ENCODE results near the gene SCUBE1.

The SCUBE1 gene

GRCh38 chr22:43151251-43152002 is 191.7 kb downstream of the SCUBE1 start, which contains the start of gene TSPO:
Gene TSPO (plus strand): TSS chr22:43151559. CDS start chr22:43159239, 7,680 bp downstream.
- TF ChIP-seq, protein P1, sequence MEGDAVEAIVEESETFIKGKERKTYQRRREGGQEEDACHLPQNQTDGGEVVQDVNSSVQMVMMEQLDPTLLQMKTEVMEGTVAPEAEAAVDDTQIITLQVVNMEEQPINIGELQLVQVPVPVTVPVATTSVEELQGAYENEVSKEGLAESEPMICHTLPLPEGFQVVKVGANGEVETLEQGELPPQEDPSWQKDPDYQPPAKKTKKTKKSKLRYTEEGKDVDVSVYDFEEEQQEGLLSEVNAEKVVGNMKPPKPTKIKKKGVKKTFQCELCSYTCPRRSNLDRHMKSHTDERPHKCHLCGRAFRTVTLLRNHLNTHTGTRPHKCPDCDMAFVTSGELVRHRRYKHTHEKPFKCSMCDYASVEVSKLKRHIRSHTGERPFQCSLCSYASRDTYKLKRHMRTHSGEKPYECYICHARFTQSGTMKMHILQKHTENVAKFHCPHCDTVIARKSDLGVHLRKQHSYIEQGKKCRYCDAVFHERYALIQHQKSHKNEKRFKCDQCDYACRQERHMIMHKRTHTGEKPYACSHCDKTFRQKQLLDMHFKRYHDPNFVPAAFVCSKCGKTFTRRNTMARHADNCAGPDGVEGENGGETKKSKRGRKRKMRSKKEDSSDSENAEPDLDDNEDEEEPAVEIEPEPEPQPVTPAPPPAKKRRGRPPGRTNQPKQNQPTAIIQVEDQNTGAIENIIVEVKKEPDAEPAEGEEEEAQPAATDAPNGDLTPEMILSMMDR (IDR thresholded peaks at IDR 0.05): no peak
- Histone ChIP-seq H3K4me3 (ENCODE audit: low read depth in 1 of 2, low read length in 1 of 2) (peak within 1 kb of the TSS; percentile 95 to 98), H3K9me3 (no peaks in the 10 kb centered on the region), H3K27me3 (no peaks in the 10 kb centered on the region), H3K36me3 (peaks cover 9% of the 10 kb centered on the region), H3K27ac (peak within 1 kb of the TSS; percentile 93), H3K4me1 (ENCODE audit: control insufficient read depth in 1 of 2, insufficient read depth in 1 of 2, low read depth in 1 of 2, low read length in 1 of 2) (peaks cover 79 to 90% of the 10 kb centered on the region in 2 experiments)

GRCh38 chr22:43150731-43151206 is 192.4 kb downstream of the SCUBE1 start:
- TF ChIP-seq, protein P1 (IDR thresholded peaks at IDR 0.05): no peak
- H3K27ac ChIP-seq: peak overlapping the region; percentile 93
- peaks cover 79 to 91% of the 10 kb centered on the region in 2 experiments for H3K4me1 ChIP-seq (ENCODE audit: control insufficient read depth in 1 of 2, insufficient read depth in 1 of 2, low read depth in 1 of 2, low read length in 1 of 2)
- H3K4me3 ChIP-seq (ENCODE audit: low read depth in 1 of 2, low read length in 1 of 2): peak overlapping the region; percentile 95 to 98
- H3K36me3 ChIP-seq: peaks cover 2% of the 10 kb centered on the region
- H3K27me3 ChIP-seq: no peaks in the 10 kb centered on the region
- H3K9me3 ChIP-seq: no peaks in the 10 kb centered on the region

GRCh38 chr22:43148581-43148980 is 194.6 kb downstream of the SCUBE1 start:
- H3K9me3 ChIP-seq: no peaks in the 10 kb centered on the region
- H3K36me3 ChIP-seq: no peaks in the 10 kb centered on the region
- peak overlapping the region; percentile 91 for H3K27ac ChIP-seq
- H3K4me1 ChIP-seq (ENCODE audit: control insufficient read depth in 1 of 2, insufficient read depth in 1 of 2, low read depth in 1 of 2, low read length in 1 of 2): peaks cover 75 to 92% of the 10 kb centered on the region in 2 experiments
- H3K27me3 ChIP-seq: no peaks in the 10 kb centered on the region
- TF ChIP-seq, protein P1 (IDR thresholded peaks at IDR 0.05): no peak
- H3K4me3 ChIP-seq (ENCODE audit: low read depth in 1 of 2, low read length in 1 of 2): peak overlapping the region; percentile 22 to 50

DNA sequence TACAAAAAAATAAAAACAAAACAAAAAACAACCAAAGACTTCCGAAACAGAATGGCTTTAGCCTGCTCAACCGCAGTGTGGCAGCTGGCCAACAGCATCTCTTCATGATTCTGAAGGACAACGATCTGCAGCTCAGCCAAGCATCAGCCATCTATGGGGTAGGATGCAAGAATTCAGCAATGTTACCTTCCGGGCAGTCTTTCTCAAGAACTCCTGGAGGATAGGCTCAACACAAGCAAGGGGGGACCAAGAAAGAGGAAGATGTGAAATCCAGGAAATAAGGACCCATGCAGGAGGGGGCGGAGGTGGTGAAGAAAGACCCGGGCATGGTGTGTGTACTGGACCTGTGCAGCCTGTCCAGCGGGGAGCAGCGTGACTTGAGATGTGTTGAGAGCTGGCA is 195.4 kb downstream of the SCUBE1 start:
- no peaks in the 10 kb centered on the region for H3K36me3 ChIP-seq
- peaks cover 82 to 90% of the 10 kb centered on the region in 2 experiments for H3K4me1 ChIP-seq (ENCODE audit: control insufficient read depth in 1 of 2, insufficient read depth in 1 of 2, low read depth in 1 of 2, low read length in 1 of 2)
- H3K27ac ChIP-seq: peak overlapping the region; percentile 91
- H3K9me3 ChIP-seq: no peaks in the 10 kb centered on the region
- no peaks in the 10 kb centered on the region for H3K27me3 ChIP-seq
- peak overlapping the region; percentile 50 to 53 for H3K4me3 ChIP-seq (ENCODE audit: low read depth in 1 of 2, low read length in 1 of 2)
- TF ChIP-seq, protein P1 (IDR thresholded peaks at IDR 0.05): no peak
